ENCODE results near the gene FAM210A.

GRCh38 chr18:13643261-13643751, 83.1 kb downstream of the FAM210A start:
- TF ChIP-seq, protein P1, sequence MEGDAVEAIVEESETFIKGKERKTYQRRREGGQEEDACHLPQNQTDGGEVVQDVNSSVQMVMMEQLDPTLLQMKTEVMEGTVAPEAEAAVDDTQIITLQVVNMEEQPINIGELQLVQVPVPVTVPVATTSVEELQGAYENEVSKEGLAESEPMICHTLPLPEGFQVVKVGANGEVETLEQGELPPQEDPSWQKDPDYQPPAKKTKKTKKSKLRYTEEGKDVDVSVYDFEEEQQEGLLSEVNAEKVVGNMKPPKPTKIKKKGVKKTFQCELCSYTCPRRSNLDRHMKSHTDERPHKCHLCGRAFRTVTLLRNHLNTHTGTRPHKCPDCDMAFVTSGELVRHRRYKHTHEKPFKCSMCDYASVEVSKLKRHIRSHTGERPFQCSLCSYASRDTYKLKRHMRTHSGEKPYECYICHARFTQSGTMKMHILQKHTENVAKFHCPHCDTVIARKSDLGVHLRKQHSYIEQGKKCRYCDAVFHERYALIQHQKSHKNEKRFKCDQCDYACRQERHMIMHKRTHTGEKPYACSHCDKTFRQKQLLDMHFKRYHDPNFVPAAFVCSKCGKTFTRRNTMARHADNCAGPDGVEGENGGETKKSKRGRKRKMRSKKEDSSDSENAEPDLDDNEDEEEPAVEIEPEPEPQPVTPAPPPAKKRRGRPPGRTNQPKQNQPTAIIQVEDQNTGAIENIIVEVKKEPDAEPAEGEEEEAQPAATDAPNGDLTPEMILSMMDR (IDR thresholded peaks at IDR 0.05), result no peak
- no peak for TF ChIP-seq ZNF416 (CRISPR knock-in tag; IDR thresholded peaks at IDR 0.05)
- TF ChIP-seq NFE2L1 (CRISPR knock-in tag; IDR thresholded peaks at IDR 0.05), result no peak
- TF ChIP-seq MAX (CRISPR knock-in tag; IDR thresholded peaks at IDR 0.05), result no peak
- no peak for TF ChIP-seq USF2 (CRISPR knock-in tag; IDR thresholded peaks at IDR 0.05)
- TF ChIP-seq TCF7 (CRISPR knock-in tag; IDR thresholded peaks at IDR 0.05; ENCODE audit: low read depth), result no peak
- no peak for TF ChIP-seq USF1 (CRISPR knock-in tag; IDR thresholded peaks at IDR 0.05)
- no peak for TF ChIP-seq ZBTB43 (CRISPR knock-in tag; IDR thresholded peaks at IDR 0.05)
- no peak for TF ChIP-seq ZSCAN18 (CRISPR knock-in tag; IDR thresholded peaks at IDR 0.05)
- no peak for TF ChIP-seq NR1H2 (CRISPR knock-in tag; IDR thresholded peaks at IDR 0.05)
- TF ChIP-seq, protein P2, sequence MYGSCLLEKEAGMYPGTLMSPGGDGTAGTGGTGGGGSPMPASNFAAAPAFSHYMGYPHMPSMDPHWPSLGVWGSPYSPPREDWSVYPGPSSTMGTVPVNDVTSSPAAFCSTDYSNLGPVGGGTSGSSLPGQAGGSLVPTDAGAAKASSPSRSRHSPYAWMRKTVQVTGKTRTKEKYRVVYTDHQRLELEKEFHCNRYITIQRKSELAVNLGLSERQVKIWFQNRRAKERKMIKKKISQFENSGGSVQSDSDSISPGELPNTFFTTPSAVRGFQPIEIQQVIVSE (CRISPR knock-in tag; IDR thresholded peaks at IDR 0.05; ENCODE audit: borderline replicate concordance), result no peak
